NCI-H2171 (cell line): ENCODE results near the gene BATF.
"Not testable (repeated sequence)": the region's sequence is repeated elsewhere in the genome, so short reads cannot be mapped to it uniquely, and the experiment has no call there.

Experiments
- DNase-seq: peaks from one replicate; lab custom pipeline; 2025; lab: John Stamatoyannopoulos, UW

Gene BATF, protein sequence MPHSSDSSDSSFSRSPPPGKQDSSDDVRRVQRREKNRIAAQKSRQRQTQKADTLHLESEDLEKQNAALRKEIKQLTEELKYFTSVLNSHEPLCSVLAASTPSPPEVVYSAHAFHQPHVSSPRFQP

DNA sequence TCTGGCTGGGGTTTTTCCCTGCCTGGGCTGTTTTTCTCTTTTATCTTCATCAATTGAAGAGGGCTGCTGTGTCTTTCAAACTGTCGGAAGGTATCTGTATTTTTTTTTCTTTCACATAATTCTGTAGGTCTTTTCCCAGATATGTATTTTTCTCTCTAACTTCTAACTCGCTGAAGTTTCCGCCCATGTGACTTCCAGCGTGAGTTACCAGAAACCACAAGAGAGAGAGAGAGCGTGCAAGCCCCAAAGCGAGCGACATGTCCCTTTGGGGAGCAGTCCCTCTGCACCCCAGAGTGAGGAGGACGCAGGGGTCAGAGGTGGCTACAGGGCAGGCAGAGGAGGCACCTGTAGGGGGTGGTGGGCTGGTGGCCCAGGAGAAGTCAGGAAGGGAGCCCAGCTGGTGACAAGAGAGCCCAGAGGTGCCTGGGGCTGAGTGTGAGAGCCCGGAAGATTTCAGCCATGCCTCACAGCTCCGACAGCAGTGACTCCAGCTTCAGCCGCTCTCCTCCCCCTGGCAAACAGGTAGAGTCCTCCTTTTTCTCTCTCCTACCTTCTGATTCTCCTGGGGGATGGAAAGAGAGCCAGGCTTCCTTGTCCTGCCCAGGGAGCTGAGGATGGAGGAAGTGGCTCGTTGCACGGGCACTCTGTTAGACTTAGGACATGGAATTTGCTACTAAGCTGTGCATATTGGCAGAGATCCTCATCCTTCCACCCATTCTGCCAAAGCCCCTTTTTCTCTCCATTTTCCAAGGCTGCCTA, at the start of gene BATF:
BATF (plus strand) TSS at position 246 of the 759 bp plus-strand sequence; CDS start at position 460, 214 bp downstream.
- DNase-seq: no peak

DNA sequence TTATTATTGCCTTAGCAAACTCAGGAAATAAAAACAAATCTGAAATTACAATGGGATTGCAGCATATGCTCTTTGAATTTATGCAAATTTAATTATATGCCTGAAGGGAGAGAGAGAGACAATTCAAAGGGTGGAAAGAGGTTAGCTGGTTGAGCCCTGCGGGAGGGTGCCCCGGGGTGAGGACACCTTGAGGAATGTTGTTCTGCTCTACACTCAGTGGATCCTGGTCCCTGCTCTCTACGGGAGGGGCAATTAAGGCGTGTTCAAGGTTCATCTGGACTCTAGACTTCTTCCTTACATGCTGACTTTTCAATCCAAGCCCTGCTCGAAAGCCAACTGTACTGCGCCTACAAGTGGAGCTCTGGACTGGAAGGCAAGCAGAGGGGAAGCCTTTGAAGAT, 48.1 kb upstream of the BATF start:
- not testable (repeated sequence) for DNase-seq

DNA sequence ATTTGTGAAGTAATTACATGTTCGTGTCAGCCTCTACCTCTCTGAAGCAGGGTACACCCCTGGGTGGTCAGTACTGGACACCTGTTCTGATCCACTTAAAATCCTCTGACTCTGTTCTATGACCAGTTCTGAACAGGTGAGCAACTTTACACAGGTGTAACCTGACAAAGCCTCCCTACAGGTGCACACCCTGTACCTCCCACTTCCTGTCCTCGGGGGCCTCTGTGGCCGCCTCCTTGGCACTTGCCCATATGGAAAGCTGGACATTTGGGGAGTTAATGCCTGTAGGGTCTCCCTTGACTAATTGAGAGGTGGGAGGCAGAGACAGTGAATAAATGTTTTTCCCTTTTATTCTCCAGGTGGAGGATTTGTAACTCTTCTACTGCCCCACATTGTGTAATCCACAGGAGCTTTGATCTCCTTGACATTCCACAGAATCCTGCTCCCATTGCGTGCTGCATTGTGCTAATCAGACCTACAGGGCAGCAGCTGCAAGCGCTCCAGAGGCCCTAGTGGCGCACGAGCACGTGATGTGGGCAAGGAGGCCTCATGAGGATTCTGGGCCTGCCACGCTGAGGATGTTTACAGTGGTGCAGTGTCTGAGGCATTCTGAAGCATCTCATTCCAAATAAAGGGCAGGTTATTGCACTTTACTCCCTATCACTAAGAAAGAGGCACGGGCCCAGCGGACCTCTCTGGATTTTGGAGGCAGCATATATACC, 45.8 kb upstream of the BATF start:
- DNase-seq: peak; percentile 49

DNA sequence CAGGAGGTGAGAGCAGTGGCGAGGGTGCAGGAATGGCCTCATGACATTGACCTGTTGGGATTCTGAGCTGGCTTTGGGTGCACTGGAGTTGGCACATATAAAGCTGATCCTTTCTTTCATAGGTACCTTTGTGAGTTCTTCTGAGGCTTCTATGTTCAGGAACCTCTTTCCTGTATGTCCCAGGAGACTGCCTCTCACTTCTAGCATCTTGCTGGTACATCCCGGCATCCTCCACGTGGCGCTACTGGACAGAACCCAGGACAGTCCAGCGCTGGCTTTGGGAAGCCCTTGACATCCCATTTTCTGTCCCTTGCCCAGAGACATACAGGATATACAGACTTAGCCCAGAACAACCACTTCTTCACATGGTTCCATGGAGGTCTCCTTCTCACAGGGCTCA, 44.4 kb upstream of the BATF start:
- no peak for DNase-seq

DNA sequence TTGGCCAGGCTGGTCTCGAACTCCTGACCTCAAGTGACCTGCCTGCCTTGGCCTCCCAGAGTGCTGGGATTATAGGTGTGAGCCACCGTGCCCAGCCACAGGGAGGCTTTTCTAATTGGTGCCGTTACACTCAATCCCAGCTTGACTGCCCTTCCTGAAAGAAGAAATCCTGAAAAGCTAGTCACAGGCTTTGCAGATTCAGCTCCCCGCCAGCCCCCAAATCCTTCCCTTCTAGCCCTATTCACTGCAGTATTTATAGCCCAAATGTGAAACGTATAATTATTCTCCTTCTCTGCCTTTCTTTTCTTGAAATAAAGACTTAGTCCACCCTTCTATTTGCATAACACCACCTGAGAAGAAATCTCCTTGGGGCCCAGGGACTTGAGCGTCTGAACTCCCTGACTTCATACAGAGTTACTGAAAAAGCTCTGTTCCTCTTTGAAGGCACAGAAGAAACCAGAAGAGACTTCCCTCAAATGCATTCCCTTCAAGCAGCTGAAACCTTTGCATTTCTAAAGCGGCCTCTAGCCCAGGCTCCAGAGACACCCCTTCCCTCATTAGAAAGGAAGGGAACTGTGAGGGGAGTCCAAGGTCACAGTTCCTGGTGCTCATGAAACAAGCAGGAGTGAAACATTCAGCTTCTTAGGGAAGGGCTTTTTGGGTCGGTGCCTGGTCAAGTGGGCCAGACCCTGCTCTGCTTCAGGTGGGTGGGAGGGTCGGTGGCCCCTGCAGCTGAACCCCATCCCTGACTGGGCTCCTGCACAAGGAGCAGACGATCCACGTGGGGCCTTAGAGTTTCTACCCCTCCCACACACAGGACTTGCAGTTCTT, 42.3 kb upstream of the BATF start:
- DNase-seq: no peak

DNA sequence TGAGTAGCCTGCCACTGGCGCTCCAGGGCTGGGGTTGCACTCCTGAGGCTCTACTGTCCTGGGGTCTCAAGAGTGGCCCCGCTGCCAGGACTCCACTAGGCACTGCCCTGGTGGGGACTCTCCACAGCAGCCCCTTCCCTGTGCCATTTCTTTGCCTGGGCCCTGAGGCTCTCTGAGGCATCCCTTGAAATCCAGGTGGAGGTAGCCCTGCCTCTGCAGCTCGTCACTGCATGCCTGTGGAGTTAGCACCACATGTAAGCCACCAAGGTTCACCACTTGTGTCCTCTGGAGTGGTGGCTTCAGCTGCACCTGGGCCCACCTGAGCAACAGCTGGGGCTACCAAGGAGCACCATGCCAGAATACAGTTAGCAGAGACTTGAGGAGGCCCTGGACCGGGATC, 39.9 kb upstream of the BATF start:
- DNase-seq: no peak

DNA sequence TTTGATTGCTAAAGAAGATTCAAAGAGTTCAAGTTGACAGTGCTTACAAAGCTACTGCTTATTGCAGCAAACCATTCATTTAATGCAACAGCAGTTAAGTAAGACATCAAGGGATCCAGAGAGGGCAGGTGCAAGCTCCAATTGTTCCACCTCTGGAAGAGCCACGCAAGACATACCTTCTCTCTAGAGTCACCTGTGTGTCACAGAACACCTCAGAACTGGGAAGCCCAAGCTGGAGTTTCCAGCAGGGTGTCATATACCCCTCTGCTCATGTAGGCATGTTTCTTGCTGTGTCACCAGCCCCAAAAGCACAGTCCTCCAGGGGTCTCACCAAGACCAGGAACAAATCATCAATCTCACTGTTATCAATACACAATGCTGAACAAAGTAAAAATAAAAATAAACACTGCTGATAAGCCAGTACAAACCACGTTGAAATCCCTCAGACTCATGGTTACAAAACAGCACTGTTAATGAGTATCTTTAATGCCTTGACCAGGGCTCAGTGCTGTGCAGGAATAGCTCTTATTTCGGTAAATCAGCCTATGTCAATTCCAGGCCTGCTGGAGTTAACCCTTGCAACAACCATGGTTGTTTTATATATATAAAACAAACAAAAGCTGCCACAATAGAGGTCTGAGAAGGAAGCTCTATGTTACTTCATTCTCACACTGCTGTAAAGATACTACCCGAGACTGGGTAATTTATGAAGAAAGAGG, 37.4 kb upstream of the BATF start:
- DNase-seq: no peak

DNA sequence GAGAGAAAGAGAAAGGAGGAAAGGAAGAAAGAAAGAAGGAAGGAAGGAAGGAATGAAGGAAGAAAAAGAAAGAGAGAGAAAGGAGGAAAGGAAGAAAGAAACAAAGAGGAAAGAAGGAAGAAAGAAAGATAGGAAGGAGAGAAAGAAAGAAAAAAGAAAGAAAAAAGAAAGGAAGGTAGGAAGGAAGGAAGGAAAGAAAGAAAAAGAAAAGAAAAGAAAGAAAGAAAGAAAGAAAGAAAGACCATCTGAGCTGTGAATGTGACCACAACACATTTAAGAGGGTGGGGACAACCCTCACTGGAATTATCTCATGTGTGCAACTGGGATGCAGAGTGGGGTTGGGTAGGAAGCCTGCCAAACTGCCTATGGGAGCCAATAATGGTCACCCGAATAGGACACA, 36.0 kb upstream of the BATF start:
- no peak for DNase-seq

DNA sequence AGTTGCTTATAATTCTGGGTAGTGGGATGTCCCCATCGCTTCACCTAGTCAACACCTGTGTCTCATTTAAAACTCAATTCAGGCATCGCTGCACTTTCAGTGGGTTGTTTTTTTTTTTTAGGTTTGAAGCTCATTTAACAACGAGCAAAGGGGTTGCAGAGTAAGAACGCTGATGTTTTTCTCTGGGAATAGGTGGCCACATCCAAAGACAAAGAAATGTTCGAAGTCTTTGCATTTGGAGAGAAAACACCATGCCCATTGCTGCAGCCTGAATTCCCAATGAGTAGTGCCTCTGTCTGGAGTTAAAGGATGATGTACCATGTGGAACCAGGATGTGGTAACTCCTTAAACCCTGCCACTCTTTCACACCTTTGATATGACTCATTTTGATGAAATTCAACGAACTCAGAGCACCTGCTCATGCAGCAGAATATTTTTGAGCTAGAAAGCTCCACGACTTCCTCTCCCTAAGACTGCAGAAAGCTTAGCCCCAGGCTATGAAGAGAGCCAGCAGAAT, 35.1 kb upstream of the BATF start:
- no peak for DNase-seq

DNA sequence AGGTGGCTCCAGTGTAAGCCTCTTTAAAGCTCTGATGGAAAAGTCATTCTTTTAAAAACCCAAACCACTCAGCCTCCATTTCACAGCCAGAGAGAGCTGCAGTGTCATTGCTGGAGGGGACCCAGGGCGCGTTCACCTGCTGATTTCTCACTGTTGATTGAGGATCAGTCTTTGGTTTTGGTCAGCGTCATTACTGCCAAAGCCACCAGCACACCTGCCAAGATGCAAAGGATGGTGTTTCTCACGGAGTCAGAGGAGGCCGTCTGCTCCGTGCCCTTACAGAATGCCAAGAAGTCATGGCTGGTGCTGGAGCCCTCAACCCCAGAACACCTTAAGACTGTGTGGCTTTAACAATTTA, 32.8 kb upstream of the BATF start:
- no peak for DNase-seq

DNA sequence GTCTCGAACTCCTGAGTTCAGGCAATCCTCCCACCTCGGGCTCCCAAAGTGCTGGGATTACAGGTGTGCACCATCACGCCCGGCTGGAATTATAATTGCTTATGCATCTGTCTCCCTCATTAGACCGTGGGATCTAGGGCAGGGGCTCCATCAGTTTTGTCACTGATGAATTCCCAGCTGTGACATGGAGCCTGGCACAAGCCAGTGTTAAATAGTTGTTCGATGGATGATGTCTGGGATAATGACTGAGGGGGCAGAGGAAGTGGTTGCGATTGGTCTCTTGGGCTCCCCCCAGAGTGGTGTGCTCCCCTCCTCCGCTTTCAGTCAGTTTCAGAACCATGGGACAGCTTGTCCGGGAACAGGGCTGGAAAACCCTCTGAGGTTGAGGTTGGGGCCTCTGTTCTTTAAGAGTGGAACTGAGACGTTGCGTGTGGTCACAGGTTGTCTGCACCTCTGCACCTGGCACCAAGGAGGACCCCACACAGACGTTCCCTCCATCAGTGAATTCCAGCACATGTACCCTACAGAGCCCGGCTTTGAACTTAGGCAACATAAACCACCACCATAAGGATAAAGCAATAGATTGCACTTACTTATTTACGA, 30.8 kb upstream of the BATF start:
- DNase-seq: no peak

DNA sequence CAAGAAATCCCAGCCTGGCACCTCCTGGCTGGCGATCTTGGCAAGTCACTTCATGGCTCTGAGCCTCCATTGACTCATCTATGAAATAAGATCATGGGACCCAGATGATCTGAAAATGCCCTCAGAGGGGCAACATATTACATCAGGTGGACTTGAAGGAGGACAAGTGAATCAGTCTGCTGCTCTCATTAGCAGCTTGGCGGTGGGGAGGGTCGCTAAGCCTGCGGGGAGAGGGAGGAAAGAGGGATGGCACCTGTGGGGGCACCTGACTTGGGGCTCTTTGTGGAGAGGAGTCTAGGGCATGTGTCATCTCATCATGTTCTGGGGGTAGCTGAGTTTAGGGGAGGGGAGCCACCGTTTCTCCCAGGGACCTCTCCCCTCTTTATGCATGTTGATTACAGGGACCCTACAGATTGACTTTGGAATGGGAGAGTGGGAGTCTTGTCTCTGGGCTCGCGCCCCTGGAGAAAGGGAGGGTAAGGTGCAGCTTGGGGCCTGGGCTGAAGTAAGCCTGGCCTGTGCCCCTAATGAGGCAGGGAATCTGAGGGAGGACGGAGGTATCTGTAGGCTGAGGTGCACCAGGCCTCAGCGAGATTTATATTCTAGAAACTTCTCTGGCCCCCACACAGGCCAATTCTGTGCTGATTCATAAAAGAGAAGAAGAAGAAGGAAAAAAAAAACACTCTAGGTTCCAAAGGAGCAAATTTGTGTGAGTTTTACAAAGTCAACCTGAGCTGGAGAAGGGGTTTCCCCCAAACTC, 29.3 kb upstream of the BATF start:
- DNase-seq: no peak

DNA sequence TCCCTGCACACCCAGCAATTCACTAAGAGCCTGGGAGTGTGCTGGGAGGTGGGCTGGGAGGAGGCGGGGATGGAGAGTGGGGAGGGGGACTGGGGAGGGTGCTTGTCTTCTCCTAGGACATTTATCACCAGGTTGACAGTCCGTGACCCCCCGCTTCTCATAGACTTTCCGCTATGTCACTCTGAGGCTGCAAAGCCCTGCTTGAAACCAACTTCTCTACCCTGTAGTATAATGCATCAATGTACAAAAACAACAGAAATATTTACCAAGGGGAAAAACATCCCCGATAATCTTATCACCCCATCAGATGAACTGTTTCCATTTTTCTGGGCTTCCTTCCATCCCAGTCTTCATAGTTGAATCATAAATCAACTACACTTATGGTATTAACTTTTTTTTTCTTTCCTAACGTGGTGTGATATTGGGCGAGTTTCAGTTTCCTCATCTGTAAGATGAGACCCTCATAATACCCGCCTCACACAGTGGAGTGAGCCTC, 28.6 kb upstream of the BATF start:
- no peak for DNase-seq

DNA sequence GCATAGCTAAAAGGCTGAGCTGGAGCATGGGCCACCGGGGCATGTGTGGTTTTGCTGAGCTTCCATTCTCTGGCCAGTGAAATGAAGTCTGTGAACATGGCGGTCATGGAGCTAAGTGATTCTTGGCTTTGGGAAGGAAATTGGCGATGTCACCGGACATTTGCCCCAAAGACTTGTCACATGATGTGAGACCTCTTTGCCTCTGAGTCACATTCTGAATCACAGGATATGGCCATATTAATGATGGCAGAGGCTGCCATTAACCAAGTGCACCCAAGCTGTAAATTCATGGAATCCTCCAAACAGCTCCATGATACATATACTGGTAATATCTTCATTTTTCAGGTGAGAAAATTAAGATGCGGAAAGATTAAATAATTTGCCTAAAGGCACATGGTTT, 27.4 kb upstream of the BATF start:
- DNase-seq: no peak

DNA sequence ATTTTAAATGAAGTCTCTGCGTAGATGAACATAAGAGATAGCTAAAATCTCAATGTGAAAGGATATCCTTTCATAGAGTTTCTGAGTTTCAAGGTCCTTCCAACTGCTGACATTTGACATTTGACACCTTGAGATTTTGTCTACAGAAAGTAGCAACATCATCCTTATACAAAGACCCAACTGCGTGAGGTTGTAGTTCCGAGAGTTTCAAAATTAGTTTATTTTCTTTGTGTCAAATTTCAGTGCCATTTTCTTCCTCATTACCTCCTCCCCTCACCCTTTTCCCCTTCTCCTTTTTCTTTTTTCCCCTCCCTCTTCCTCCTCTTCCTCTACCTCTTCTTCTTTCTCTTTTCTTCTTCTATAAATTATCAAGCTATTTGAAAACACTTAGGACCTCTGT, 26.9 kb upstream of the BATF start:
- no peak for DNase-seq

DNA sequence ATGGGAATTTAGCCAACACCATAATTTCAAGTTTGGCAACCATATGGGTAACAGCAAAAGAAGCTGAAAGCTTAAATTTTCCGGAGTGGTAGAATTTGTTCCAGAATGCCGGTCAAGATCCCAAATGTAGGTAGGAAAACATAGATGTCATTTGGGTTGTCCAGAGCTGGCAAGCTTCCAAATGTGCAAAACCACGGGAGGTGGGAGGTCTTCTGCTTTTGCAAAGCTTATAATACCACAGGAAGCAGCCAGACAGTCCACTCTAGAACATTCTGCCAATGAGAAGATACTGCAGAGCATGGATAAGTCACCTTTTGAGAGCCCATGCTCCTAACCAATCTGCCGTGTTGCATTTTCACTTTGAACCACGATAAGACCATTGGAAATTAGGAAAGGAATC, 26.4 kb upstream of the BATF start:
- DNase-seq: no peak

DNA sequence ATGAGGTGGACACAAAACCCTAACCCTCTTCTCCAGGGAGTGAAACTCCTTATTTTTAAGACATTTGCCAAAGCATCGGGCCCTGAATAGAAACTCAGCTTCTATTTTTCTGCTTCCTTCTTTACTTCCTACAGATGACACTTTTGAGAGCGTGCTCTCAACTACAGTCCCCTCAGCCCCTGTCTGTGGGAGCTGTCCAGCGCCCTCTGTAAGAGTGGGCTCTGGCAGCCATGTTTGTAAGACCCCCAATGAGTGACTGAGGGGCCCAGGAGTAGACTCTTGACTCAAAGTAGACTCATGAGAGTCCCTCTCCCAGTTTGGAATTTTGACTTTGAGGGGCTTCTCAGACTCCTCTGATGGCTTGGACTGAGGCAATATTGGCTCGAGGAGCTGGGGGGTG, 25.5 kb upstream of the BATF start:
- no peak for DNase-seq

DNA sequence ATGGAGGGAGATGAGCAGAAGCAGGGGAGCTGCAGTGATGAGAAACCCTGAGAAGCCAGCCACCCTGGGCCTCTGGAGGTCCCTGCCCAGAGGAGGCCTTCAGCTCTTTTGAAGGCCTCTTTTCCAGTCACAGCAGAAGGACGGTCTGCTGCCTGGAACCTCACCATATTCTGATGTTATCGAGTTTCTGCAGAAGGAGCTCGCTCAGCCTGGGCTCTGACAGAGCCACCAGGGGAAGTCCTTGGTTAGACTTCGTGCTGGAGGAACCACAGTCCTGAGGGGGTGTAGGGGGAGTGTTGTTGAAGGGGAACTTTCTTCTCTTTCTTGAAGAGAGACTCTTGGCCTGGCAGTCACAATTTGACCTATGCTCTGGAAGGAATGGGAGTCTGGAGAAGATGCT, 25.1 kb upstream of the BATF start:
- no peak for DNase-seq

DNA sequence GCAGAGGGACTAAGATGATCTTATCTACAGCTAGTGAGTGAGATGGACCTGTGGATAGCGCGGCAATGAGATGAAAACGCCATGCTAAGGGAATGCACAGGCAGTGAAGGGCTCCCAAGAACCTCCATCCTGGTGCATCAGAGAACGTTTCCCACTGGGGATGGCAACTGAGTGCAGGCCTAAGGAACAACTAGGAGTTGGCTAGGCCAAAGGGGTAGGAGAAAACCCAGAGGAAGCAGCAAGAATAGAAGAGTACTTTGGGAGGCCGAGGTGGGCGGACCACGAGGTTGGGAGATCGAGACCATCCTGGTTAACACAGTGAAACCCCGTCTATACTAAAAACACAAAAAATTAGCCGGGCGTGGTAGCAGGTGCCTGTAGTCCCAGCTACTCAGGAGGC, 24.6 kb upstream of the BATF start:
- no peak for DNase-seq

DNA sequence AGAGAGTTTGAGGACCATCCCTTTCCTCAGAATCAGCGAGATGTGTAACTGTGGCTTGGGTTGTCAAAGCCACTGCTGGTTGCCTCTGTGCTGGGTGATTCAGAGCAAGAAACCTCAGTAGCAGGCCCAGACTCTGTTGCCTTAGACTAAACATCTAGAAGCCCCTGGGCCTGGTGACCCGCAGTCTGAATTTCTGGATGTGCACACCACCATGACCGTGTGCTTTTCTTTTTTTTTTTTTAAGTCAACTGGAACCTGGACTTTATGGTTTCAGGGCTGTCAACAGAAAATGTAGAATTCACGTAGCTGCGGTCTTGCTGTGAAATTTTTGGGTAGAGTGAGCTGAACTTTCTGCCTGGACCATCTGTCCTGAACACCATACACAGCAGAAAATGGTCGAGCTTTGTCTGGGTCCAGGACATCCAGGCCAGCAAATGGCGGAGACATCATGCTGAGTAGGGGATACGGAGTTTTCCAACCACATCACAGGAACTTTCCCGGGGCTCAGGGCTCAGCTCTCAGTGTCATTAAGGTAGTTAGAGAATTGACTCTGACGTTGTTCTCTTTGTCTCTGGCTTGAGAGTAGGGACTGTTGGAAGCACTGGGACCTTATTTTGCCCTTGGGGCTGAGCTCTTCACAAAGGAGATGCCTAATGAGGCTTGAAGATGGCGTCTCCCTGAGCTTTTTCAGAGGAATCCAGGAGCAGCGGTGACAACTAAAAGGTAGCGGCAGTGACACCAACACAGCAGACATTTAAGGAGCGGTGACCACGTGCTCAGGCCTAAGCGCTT, 23.0 kb upstream of the BATF start:
- no peak for DNase-seq
